Measurements from ENCODE around the gene KLHL29. TPM values are rescaled to one million over a fixed set of nuclear protein-coding genes. Genes with fewer than 3 reads are reported as not detected.

The KLHL29 gene
- total and polyA plus RNA-seq, 10 of the 15 experiments (the other 5 are each of a cell fraction or from before 2014, with no cell fraction given) = 1.4 to 19.5 (median 6.1) TPM

- no peak for TF ChIP-seq NKRF (conservative IDR thresholded peaks at IDR 0.05)
These were observed 268.3 kb downstream of the KLHL29 start (continued) for GRCh38 chr2:23653326-23653725.

- ChIA-PET SMC1A (ENCODE audit: uncharacterized antibody, unreplicated experiment) (no interaction called here), RAD21 (ENCODE audit: unreplicated experiment) (no interaction called here), POLR2A (no interaction called here), CTCF (interaction anchor here (0.6 kb wide), 1 partner anchor 709 kb away, joined by 3 read pairs; no protein-coding TSS in a partner anchor)
- no TSS peak for BruUV-seq (replicated peaks)
- Histone ChIP-seq H3K27ac (ENCODE audit: control insufficient read depth, insufficient read depth) (no peak overlapping the region), H3K27me3 (replicated peaks in 1 of 2; ENCODE audit: control insufficient read depth in 2 of 2, insufficient read depth in 2 of 2, low read length in 1 of 2) (no peaks in the 10 kb centered on the region), H3K4me1 (ENCODE audit: control insufficient read depth, insufficient read depth, low read length) (peaks cover 4% of the 10 kb centered on the region; the same call in 1 of the 2 replicates), H3K9me3 (replicated peaks; ENCODE audit: control insufficient read depth, insufficient read depth, low read length) (no peaks in the 10 kb centered on the region), H4K20me1 (ENCODE audit: control insufficient read depth, insufficient read depth) (no peaks in the 10 kb centered on the region), H3K4me3 (no peak overlapping the region), H3K79me2 (ENCODE audit: control insufficient read depth, insufficient read depth, low read length) (no peaks in the 10 kb centered on the region), H3K9ac (ENCODE audit: control insufficient read depth, insufficient read depth, low read length) (no peak overlapping the region), H3K36me3 (ENCODE audit: control insufficient read depth in 2 of 2, insufficient read depth in 2 of 2, low read length in 1 of 2) (peaks cover 0 to 1% of the 10 kb centered on the region in 2 experiments; a peak in 2 of 4 replicates), H2AFZ (ENCODE audit: control insufficient read depth, low read depth, low read length) (no peak overlapping the region), H3K4me2 (ENCODE audit: control insufficient read depth, insufficient read depth) (no peak overlapping the region)
- no peak; the same call in 2 of the 3 replicates for ATAC-seq
- in situ Hi-C loops (cut with MboI) = no loop called here
- WGBS (ENCODE audit: insufficient coverage, insufficient replicate concordance, low lambda C conversion rate, missing lambda C conversion rate) = 67% methylated on average over 6 of the region's 6 CpGs
- intact Hi-C loops (cut with micrococcal nuclease; ENCODE audit: unreplicated experiment) = no loop called here
- FAIRE-seq = no peak
- DNase-seq (ENCODE audit: low read depth, low spot score) = no peak
- TF ChIP-seq IKZF2 (IDR thresholded peaks at IDR 0.05) (no peak), ZBTB40 (IDR thresholded peaks at IDR 0.05; ENCODE audit: borderline replicate concordance) (no peak), IRF5 (IDR thresholded peaks at IDR 0.05; ENCODE audit: borderline replicate concordance) (no peak), SREBF1 (IDR thresholded peaks at IDR 0.05; ENCODE audit: low read length) (no peak), GATAD2B (conservative IDR thresholded peaks at IDR 0.05; ENCODE audit: low read depth) (no peak), MEF2A (IDR thresholded peaks at IDR 0.05; ENCODE audit: insufficient read depth, low read depth, low read length) (no peak), TCF12 (IDR thresholded peaks at IDR 0.05; ENCODE audit: low read depth, low read length) (no peak), CHD2 (IDR thresholded peaks at IDR 0.05; ENCODE audit: borderline replicate concordance, low read depth, low read length) (no peak), YY1 (IDR thresholded peaks at IDR 0.05; ENCODE audit: low read depth, low read length) (no peak), TCF3 (IDR thresholded peaks at IDR 0.05; ENCODE audit: borderline replicate concordance, insufficient read depth, low read depth, low read length) (no peak), SPI1 (IDR thresholded peaks at IDR 0.05; ENCODE audit: borderline replicate concordance, insufficient read depth, low read depth, low read length) (no peak), E2F4 (IDR thresholded peaks at IDR 0.05; ENCODE audit: low read depth, low read length) (no peak), ZNF384 (IDR thresholded peaks at IDR 0.05; ENCODE audit: borderline replicate concordance, low read depth, low read length) (no peak), STAT3 (IDR thresholded peaks at IDR 0.05; ENCODE audit: low read depth, low read length) (no peak)
These were observed 269.8 kb downstream of the KLHL29 start for GRCh38 chr2:23654756-23655155.
